HuH-7 (cell line): ENCODE results near the gene NAPEPLD.

ENCODE experiments used
- DNase-seq: peaks from one replicate; pipeline ENCODE4 v3.0.0; 2011; ENCODE audit warnings: low spot score

Gene NAPEPLD

GRCh38 chr7:103143868-103144267, 5.0 kb downstream of the NAPEPLD start:
- no peak for DNase-seq

DNA sequence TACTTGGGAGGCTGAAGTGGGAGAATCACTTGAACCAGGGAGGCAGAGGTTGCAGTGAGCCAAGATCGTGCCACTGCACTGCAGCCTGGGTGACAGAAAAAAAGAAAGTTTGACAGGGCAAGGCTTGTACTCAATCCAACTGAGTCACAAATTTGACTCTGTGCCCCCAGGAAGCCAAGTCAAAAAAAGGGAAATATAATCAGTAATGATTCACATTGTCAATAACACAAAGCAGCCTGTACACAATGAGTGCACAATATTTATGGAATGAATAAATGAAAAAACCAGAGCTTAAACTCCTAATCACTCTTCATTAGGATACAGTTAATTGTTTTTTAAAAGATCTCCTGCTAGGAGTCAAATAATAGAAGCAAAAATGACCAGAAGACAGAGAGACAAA, 6.4 kb downstream of the NAPEPLD start:
- no peak for DNase-seq

DNA sequence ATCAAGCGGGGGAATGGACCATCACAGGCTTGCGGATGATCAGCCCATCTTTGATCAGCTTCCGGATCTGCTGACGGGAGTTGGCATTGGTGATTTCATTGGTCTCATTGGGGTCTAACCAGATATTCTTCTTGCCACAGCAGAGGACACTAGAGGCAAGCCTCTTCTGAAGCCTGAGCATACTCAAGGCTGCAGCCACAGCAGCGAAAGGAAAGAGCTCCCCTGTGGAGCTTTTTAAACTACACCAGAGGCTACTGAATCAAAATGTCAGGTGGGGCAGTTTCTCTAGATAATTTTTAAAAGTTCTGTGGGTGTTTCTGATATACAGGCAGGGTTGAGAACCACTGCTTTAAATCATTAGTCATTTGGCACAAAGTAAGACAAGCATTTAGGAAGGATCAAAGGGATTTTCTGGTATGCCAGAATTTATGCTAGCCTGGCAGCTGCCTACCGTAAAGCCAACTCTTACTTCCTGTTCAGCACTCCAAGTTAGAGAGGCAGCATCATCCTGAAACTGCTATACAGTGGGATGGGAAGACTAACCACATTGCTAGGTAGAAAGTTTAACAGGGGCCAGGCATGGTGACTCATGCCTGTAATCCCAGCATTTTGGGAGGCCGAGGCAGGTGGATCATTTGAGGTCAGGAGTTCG, 7.0 kb downstream of the NAPEPLD start:
- DNase-seq, result no peak

GRCh38 chr7:103140685-103141084, 8.2 kb downstream of the NAPEPLD start:
- no peak for DNase-seq

DNA sequence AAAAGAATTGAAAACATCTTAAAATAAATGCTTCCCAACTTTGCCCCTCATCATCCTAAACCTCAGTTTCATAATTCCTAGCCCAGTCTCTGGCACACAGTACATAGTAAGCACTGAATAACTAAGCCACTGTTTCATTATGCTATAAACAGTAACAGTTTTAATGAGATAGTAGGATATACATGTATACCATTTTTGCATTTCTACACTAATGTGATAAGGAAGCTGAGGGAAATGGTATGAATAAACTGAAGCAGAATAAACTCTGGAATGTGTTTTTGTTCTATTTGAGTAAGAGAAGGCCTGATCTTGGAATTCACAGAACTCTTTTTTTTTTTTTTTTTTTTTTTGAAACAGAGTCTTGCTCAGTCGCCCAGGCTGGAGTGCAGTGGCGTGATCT, 8.8 kb downstream of the NAPEPLD start:
- DNase-seq, result no peak

DNA sequence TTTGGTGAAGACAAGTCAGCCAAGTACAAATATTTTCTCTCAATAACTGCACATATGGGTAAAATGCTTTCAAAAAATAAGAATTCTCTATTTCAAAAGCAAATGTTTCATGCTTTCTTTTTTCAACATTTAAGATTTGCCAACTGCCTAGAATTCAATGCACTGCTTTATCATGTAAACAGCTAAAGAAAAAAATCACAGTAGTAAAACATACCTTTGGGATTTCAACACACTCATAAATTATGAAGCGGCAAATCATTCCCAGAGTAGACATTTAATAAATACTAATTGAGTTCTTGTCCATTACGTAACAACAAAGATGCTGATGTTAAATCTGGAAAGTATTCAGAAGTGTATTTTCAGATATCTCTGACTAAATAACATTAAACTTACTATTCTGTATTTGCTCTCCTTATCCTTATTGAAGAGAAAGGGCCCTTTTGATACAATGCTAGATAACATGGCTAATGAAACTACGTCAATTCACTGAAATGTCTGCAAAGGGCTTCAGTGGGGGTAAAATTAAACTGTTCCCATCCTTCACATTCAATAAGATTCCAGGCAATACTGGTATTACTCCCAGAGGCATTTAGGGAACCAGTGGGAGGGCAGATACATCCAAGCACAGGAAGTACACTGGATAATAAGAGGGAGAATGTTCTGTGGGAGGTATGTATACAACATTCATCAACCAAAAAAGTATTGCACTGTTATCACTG, 13.9 kb downstream of the NAPEPLD start:
- DNase-seq, result no peak

GRCh38 chr7:103132995-103133688, 15.8 kb downstream of the NAPEPLD start:
- no peak for DNase-seq

DNA sequence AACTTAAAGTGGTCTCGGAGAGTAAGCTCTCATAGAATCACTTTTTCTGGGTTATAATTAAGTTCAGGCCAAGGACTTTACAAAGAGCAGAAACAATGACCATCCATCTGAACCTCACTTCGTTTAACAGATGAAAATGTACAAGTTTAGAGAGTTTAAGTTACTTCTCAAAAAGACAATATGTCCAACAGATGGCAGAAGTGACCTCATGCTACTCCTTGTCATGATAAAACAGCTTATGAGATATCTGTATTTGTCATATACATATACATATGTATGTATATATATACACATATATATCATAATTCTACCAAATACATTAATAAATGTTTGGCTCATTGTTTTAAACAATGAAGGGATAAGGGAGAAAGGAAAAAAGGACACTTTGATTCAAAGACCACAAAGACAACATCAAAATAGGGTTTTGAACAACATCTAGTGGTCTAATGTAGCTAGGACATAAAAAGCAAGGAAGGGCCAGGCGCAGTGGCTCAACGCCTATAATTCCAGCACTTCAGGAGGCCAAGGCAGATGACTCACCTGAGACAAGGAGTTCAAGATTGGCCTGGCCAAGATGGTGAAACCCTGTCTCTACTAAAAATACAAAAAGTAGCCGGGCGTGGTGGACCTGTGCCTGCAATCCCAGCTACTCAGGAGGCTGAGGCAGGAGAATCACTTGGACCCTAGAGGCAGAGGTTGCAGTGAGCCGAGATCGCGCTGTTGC, 17.8 kb downstream of the NAPEPLD start:
- no peak for DNase-seq

DNA sequence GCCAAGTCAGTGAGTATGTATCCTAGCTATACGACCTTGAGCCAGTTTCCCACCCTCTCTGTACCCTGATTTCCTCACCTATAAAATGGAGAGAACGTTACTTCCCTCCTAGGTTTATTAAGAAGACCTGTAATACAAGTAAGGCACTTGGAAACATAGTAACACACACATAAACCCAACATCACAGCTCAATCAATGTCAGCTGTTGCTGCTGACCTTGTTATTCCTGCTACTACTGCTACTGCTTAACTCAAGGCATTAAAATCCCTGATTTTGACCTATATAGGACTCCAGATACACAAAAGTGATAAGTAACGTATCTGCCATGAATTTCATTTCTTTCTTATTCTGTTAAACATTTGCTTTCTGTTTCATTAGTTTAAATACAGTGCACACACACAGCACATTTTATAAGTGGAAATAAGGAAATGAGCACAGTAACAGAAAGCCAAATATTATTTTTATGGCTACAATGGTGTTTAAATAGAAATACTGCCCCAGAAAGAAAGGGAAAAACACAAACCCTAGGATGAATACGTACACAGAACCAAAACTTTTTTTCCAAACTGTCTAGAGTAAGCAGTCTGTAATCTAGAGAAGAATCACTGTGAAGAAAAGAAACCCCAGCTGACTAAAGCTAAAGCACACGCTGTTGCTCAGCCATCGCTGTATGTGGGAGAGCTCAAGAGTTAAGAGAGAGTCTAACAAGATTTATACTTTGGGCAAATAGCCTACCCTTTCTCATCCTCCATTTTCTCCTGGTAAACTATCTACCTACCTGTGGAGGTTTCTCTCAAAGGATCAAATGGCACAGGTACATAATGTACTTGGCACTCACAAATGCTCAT, 19.0 kb downstream of the NAPEPLD start:
- no peak for DNase-seq

DNA sequence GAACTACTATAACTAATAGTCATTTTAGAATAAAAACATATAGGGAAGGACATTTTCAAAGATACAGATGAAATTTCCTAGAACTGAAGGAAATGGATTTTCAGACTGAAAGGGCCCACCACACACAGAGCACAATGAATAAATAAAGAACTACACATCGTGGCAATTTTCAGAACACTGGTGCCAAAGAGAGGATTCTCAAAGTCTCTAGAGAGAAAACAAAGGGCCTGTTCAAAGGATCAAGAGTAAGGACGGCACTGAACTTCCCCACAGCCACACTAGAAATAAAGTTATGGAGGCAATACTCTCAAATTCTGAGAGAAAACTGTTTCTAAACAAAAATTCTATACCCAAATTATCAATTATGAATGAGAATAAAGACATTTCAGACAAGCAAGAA, 21.9 kb downstream of the NAPEPLD start:
- no peak for DNase-seq

DNA sequence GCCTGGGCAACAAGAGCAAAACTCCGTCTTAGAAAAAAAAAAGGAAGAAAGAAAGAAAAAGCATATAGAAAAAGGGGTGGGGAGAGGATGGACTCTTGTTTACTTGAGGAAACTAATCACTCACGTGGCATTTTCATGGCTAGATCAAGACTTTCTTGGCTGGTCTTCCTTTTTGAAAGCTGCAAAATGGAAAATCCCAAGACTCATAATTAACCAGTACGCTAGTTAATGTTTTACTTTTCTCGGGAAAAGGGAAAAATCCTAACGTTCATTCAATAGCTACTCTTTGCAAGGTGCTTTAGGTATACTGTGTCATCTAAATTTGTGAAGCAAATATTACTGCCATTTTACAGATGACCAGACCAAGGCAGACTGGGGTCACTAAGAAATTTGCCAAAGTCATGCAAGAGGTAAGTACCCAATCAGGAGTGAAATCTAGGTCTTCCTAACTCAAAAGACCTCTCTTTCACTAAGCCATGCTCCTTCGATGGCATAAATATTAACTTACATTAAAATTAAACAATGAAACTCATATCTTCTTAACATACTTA, 24.4 kb downstream of the NAPEPLD start:
- peak; percentile 30 for DNase-seq

DNA sequence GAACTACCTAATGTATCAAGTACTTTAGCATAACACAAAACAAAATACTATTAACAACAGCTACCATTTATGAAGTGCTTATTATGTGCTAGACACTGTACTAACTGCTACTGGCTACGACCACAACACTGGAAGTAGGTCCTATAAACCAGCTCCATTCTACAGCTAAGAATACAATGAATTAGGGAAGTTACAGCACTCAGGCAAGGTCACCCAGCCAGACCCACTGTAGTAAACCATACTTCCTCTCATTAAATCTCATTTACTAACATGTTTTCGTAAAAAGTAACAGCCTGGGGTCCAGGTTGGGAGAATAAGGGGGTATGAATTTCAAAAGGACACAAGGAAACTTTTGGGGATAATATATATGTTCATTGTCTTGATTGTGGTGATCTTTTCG, 25.4 kb downstream of the NAPEPLD start:
- DNase-seq, result no peak

DNA sequence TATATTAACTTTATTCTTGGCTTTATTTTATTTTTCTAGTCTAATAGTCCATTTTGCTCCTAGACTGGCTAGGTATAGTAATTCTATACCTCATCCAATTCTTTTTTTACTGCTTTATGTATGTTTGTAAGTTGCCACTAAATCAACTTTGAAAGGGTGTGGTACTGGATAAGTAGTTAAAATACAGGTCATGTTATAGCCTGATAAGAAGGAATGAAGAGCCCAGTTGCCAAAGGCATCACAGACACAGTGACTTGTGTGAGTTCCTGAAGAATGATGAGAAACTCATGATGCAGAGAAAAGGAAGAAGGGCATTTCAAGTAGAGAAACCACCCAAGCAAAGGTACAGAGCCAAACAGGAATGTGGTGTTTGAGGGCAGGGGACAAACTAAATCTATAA, 27.3 kb downstream of the NAPEPLD start:
- DNase-seq, result no peak

GRCh38 chr7:103120362-103120761, 28.5 kb downstream of the NAPEPLD start:
- DNase-seq, result no peak

DNA sequence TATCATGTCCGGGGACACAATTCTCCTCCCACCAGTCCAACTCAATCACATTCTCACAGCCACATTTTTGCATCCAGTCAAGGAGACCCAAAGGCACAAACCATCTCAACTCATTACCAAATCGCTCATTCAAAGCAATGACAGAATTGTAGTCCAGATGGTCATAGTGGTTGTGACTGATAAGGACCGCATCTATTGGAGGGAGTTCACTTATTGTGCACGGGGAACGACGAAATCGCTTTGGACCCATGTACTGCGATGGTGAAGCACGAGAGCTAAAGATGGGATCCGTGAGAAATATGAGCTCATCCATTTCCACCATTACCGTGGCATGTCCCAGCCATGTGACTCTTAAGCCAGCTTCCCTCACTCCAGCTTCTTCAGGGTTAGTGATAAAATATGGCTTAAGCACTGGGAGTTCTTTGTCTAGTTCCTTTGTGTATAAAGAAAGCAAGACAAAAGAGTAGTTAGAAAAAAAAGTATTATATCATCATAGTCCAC, 29.1 kb downstream of the NAPEPLD start:
- no peak for DNase-seq

DNA sequence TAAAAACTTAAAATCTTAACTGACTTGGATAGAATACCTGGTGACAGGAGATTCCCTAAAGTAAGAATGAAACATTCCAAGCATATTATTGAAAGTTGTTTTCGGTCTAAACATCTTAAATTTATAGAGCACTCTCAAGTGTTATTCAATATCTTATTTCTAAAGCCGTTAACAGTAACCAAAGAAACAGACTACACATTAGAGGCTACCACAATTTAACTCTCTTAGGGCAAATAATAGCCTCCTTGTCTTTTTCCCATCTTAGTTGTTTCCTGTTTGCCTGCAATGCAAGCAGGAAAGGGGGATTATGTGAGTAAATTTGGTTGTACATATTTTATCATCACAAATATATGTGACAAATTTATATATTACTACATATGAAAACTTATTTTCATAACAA, 31.4 kb downstream of the NAPEPLD start:
- no peak for DNase-seq

- no peak for DNase-seq
Observed at GRCh38 chr7:103116991-103117390, 31.9 kb downstream of the NAPEPLD start.

- no peak for DNase-seq
Observed at GRCh38 chr7:103116511-103116910, 32.4 kb downstream of the NAPEPLD start.

DNA sequence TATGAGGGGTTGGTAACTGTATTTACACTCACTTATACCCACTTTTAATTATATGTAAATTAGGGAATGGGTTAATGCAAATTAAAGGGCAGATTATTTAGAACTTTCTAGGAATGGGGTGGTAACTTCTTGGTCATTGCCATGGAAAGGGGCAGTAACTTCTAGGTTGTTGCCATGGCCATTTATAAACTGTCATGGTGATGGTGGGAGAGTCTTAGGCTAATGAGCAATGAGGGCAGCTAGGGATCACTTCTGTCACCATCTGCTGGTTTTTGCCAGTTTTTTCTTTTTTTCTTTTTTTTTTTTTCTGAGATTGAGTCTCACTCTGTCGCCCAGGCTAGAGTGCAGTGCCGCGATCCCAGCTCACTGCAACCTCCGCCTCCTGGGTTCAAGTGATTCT, 33.1 kb downstream of the NAPEPLD start:
- DNase-seq, result no peak

GRCh38 chr7:103114576-103115008, 34.3 kb downstream of the NAPEPLD start:
- no peak for DNase-seq

DNA sequence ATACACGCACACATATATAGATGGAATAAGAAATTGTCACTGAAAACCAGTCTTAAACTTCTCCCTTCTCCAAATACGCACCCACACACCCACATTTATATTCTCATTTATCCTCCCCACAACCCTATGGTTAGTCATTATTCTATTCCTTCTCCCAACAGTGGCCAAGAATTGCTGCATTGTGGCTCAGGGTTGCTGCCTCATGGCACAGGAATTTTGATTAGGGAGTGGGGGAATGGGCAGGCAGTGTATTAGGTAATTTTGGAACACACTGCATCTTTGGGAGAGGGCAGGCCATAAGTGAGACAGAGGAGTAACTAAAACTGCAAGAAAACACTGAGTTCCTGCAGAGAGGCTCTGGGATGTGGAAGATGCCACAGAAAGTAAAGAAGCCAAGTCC, 35.7 kb downstream of the NAPEPLD start:
- DNase-seq, result no peak
